ENCODE data around the gene UFSP2. TPM values are rescaled to one million over a fixed set of nuclear protein-coding genes. Genes with fewer than 3 reads are reported as not detected.

Gene UFSP2
- total and polyA plus RNA-seq, 11 donors: 17.7 to 52.4 (median 35.0) TPM

DNA sequence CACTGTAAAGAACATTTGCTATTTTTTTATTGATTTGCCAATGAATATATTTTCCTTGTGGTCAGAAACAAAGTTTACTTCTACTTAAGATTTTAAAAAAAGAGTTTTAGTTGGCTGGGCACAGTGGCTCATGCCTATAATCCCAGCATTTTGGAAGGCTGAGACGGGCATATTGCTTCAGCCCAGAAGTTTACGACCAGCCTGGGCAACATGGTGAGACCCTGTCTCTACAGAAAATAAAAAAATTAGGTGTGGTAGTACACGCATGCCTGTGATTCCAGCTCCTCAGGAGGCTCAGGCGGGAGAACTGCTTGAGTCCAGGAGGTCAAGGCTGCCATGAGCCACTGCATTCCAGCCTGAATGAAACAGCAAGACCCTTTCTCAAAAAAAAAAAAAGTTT lies 66.8 kb downstream of the UFSP2 start:
- H3K36me3 ChIP-seq: peaks cover 0 to 57% (median 8%) of the 10 kb centered on the region in 9 donors
- ATAC-seq: no peak
- intact Hi-C loops (cut with DNase I): no loop called here

DNA sequence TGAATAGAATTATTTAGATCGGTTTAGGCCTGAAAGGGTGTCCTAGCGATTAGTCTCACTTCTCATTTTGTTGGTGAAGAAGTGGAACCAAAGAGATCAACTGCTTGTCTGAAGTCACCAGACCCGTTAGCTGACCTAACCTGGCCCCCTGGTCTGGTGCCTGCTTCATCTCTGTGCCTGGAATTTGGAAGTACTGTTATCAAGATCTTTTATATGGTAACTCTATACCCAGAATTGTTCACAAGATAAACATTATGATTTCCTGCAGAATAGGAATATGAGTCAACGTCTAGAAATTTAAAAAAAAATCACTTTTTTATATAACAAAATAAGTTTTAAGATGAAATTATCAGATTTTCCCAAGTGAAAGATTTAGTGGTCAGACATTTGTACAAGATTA lies 67.2 kb downstream of the UFSP2 start:
- H3K27me3 ChIP-seq: no peaks in the 10 kb centered on the region
- no peaks in the 10 kb centered on the region for H3K4me1 ChIP-seq
- no peak overlapping the region for H3K27ac ChIP-seq
- no peak for ATAC-seq
- H3K4me3 ChIP-seq: no peak overlapping the region
- no peaks in the 10 kb centered on the region for H3K9me3 ChIP-seq
- intact Hi-C loops (cut with DNase I): no loop called here
- TF ChIP-seq, protein P1, sequence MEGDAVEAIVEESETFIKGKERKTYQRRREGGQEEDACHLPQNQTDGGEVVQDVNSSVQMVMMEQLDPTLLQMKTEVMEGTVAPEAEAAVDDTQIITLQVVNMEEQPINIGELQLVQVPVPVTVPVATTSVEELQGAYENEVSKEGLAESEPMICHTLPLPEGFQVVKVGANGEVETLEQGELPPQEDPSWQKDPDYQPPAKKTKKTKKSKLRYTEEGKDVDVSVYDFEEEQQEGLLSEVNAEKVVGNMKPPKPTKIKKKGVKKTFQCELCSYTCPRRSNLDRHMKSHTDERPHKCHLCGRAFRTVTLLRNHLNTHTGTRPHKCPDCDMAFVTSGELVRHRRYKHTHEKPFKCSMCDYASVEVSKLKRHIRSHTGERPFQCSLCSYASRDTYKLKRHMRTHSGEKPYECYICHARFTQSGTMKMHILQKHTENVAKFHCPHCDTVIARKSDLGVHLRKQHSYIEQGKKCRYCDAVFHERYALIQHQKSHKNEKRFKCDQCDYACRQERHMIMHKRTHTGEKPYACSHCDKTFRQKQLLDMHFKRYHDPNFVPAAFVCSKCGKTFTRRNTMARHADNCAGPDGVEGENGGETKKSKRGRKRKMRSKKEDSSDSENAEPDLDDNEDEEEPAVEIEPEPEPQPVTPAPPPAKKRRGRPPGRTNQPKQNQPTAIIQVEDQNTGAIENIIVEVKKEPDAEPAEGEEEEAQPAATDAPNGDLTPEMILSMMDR (IDR thresholded peaks at IDR 0.05): no peak
- no peak for TF ChIP-seq POLR2A (IDR thresholded peaks at IDR 0.05)
- DNase-seq: no peak
- WGBS, 4 donors: 84 to 89% (median 86%) methylated on average over 4 of the region's 4 CpGs
- H3K36me3 ChIP-seq: peaks cover 0 to 60% (median 9%) of the 10 kb centered on the region in 9 donors

More for the DNA sequence above, 66.8 kb downstream of the UFSP2 start:
- 96 to 99% (median 98%) methylated on average over 4 of the region's 4 CpGs for WGBS, 4 donors
- Histone ChIP-seq H3K4me3 (no peak overlapping the region), H3K4me1 (no peaks in the 10 kb centered on the region), H3K27me3 (no peaks in the 10 kb centered on the region), H3K27ac (no peak overlapping the region), H3K9me3 (no peaks in the 10 kb centered on the region)
- no peak for TF ChIP-seq POLR2A (IDR thresholded peaks at IDR 0.05)
- TF ChIP-seq, protein P1 (IDR thresholded peaks at IDR 0.05): no peak
- no peak for DNase-seq

DNA sequence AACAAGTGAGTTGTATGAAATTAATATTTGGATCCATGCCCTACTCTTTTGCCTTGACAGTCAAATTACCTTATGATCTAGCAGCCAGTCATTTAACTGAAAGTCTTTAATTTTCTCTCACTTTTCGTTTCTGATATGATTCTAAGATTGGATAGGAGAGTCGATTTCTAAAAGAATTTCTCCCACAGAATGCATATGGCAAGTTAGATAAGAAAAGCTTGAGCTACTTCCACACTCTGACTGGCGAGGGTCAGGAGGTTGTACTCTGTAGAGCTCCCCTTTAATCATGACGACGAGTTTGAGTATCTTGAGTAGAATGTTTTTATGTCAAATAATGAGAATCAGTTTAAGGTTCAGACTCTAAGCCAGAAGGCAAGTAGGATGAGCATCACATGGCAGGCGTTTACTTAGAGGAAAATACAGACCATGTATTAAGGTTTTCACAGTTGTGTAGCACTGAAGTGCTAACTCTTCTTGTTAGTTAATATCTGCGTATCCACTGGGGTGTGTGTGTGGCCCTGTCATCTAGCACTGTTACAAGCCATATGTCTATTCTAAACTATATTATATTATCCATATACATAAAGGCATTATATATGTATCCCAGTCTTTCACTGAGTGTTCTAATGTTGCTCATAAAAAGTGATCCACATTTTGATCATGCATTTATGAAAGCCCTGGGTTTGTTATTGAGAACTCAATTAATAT lies 67.9 kb downstream of the UFSP2 start:
- peaks cover 0 to 57% (median 9%) of the 10 kb centered on the region in 9 donors for H3K36me3 ChIP-seq
- TF ChIP-seq, protein P1 (IDR thresholded peaks at IDR 0.05): no peak
- TF ChIP-seq POLR2A (IDR thresholded peaks at IDR 0.05): no peak
- H3K27ac ChIP-seq: no peak overlapping the region
- no peaks in the 10 kb centered on the region for H3K9me3 ChIP-seq
- intact Hi-C loops (cut with DNase I): no loop called here
- no peaks in the 10 kb centered on the region for H3K27me3 ChIP-seq
- 80 to 85% (median 82%) methylated on average over 7 of the region's 7 CpGs for WGBS, 4 donors
- H3K4me1 ChIP-seq: no peaks in the 10 kb centered on the region
- DNase-seq: no peak
- no peak for ATAC-seq
- H3K4me3 ChIP-seq: no peak overlapping the region

DNA sequence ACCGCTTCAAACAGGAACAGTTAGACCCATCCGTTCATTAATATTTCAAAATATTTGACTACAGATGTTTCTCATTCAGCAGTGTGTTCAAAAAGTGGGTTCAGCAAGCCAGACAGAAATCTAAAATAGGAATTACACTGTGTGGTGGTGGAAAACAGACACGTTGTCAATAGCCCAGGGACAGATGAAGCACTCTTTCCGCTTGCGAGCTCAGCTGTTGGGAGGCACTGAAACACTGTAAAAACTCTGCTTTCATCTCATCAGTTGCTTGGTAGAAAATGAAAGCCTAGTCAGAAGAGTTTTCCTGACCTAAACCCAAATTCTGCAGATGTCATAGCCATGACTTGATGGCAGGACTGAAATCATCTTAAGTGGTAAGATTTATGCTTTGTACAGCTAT lies 68.6 kb downstream of the UFSP2 start:
- H3K4me3 ChIP-seq: no peak overlapping the region
- TF ChIP-seq, protein P1 (IDR thresholded peaks at IDR 0.05): no peak
- no peak for TF ChIP-seq POLR2A (IDR thresholded peaks at IDR 0.05)
- DNase-seq: no peak
- no peak for ATAC-seq
- H3K4me1 ChIP-seq: no peaks in the 10 kb centered on the region
- 90 to 94% (median 93%) methylated on average over 5 of the region's 5 CpGs for WGBS, 4 donors
- H3K27me3 ChIP-seq: no peaks in the 10 kb centered on the region
- intact Hi-C loops (cut with DNase I): no loop called here
- no peaks in the 10 kb centered on the region for H3K9me3 ChIP-seq
- no peak overlapping the region for H3K27ac ChIP-seq
- H3K36me3 ChIP-seq: peaks cover 0 to 55% (median 9%) of the 10 kb centered on the region in 9 donors

Measured in heart left ventricle (tissue), 16 donors.